ENCODE data around the gene ATP2A2.

Gene ATP2A2

GRCh38 chr12:110256780-110257431 is 24.1 kb upstream of the ATP2A2 start:
- H3K9me3 ChIP-seq (ENCODE audit: control insufficient read depth, low read length), result no peaks in the 10 kb centered on the region
- H3K9ac ChIP-seq, result no peak overlapping the region
- no peak overlapping the region for H3K4me3 ChIP-seq (ENCODE audit: low read depth, low read length)
- no peak overlapping the region for H3K27ac ChIP-seq
- H3K4me1 ChIP-seq, result no peaks in the 10 kb centered on the region
- H3K4me2 ChIP-seq (ENCODE audit: low read length), result no peak overlapping the region
- no peak overlapping the region for H2AFZ ChIP-seq
- H3K36me3 ChIP-seq (ENCODE audit: control insufficient read depth, insufficient read depth, low read length), result no peaks in the 10 kb centered on the region
- no peaks in the 10 kb centered on the region for H3K79me2 ChIP-seq
- no peak for TF ChIP-seq CTCF (IDR thresholded peaks at IDR 0.05)
- H3K27me3 ChIP-seq (ENCODE audit: control insufficient read depth, insufficient read depth, low read length), result no peaks in the 10 kb centered on the region

- no peak overlapping the region for H2AFZ ChIP-seq
- no peak overlapping the region for H3K4me2 ChIP-seq (ENCODE audit: low read length)
- no peak for TF ChIP-seq CTCF (IDR thresholded peaks at IDR 0.05)
- no peak overlapping the region for H3K27ac ChIP-seq
- H3K36me3 ChIP-seq (ENCODE audit: control insufficient read depth, insufficient read depth, low read length), result no peaks in the 10 kb centered on the region
- no peaks in the 10 kb centered on the region for H3K27me3 ChIP-seq (ENCODE audit: control insufficient read depth, insufficient read depth, low read length)
- H3K9me3 ChIP-seq (ENCODE audit: control insufficient read depth, low read length), result no peaks in the 10 kb centered on the region
- H3K79me2 ChIP-seq, result no peaks in the 10 kb centered on the region
- no peak overlapping the region for H3K9ac ChIP-seq
- H3K4me3 ChIP-seq (ENCODE audit: low read depth, low read length), result no peak overlapping the region
- no peaks in the 10 kb centered on the region for H3K4me1 ChIP-seq
Observed at GRCh38 chr12:110258466-110258865, 22.6 kb upstream of the ATP2A2 start.

- Histone ChIP-seq H3K27me3 (ENCODE audit: control insufficient read depth, insufficient read depth, low read length) (no peaks in the 10 kb centered on the region), H2AFZ (no peak overlapping the region), H3K79me2 (no peaks in the 10 kb centered on the region), H3K4me3 (ENCODE audit: low read depth, low read length) (no peak overlapping the region), H3K9me3 (ENCODE audit: control insufficient read depth, low read length) (no peaks in the 10 kb centered on the region), H3K36me3 (ENCODE audit: control insufficient read depth, insufficient read depth, low read length) (no peaks in the 10 kb centered on the region), H3K9ac (no peak overlapping the region), H3K4me2 (ENCODE audit: low read length) (no peak overlapping the region), H3K4me1 (no peaks in the 10 kb centered on the region), H3K27ac (no peak overlapping the region)
- TF ChIP-seq CTCF (IDR thresholded peaks at IDR 0.05), result no peak
Observed at GRCh38 chr12:110262442-110263388, 18.3 kb upstream of the ATP2A2 start.

- H2AFZ ChIP-seq, result peak overlapping the region; percentile 18
- no peaks in the 10 kb centered on the region for H3K9me3 ChIP-seq (ENCODE audit: control insufficient read depth, low read length)
- H3K27me3 ChIP-seq (ENCODE audit: control insufficient read depth, insufficient read depth, low read length), result no peaks in the 10 kb centered on the region
- TF ChIP-seq CTCF (IDR thresholded peaks at IDR 0.05), result no peak
- H3K27ac ChIP-seq, result no peak overlapping the region
- H3K79me2 ChIP-seq, result no peaks in the 10 kb centered on the region
- H3K4me3 ChIP-seq (ENCODE audit: low read depth, low read length), result no peak overlapping the region
- H3K4me2 ChIP-seq (ENCODE audit: low read length), result no peak overlapping the region
- H3K36me3 ChIP-seq (ENCODE audit: control insufficient read depth, insufficient read depth, low read length), result no peaks in the 10 kb centered on the region
- no peak overlapping the region for H3K9ac ChIP-seq
- H3K4me1 ChIP-seq, result peaks cover 4% of the 10 kb centered on the region
Observed at GRCh38 chr12:110266381-110266960, 14.6 kb upstream of the ATP2A2 start.
